GM21381 (cell line): ENCODE measurements around the gene TAS2R4.
"Not testable (repeated sequence)": the region's sequence is repeated elsewhere in the genome, so short reads cannot be mapped to it uniquely, and the experiment has no call there.

Experiments used
- ATAC-seq: cut with Tn5 transposase; IDR thresholded peaks from one replicate; pipeline ENCODE4 v1.9.1; 2021; ENCODE audit warnings: mild to moderate bottlenecking, moderate library complexity; ENCODE audit not compliant: unreplicated experiment

Gene TAS2R4

GRCh38 chr7:141822432-141822831, 46.0 kb downstream of the TAS2R4 start:
- not testable (repeated sequence) for ATAC-seq
